Stimulated activated CD4-positive, alpha-beta T cell treated with anti-CD3 and anti-CD28 coated beads, Interleukin-4, amount 100 ng/mL, for 24 hours (primary cell): Measurements from ENCODE around the gene STAB1.

ENCODE experiments used
- DNase-seq: peaks from one replicate; pipeline ENCODE4 v3.0.0-alpha.2; 2020

The STAB1 gene

GRCh38 chr3:52512105-52512504, 17.0 kb downstream of the STAB1 start:
- no peak for DNase-seq

GRCh38 chr3:52512727-52513126, 17.6 kb downstream of the STAB1 start:
- no peak for DNase-seq

GRCh38 chr3:52513281-52513680, 18.1 kb downstream of the STAB1 start:
- no peak for DNase-seq

- DNase-seq, result no peak
These were observed 19.4 kb downstream of the STAB1 start for GRCh38 chr3:52514576-52514975.

- DNase-seq, result no peak
These were observed 20.1 kb downstream of the STAB1 start for GRCh38 chr3:52515192-52515591.

GRCh38 chr3:52516509-52517195, 21.5 kb downstream of the STAB1 start:
- DNase-seq, result no peak

- no peak for DNase-seq
These were observed 22.9 kb downstream of the STAB1 start for GRCh38 chr3:52517796-52518722.

- DNase-seq, result no peak
These were observed 23.7 kb downstream of the STAB1 start for GRCh38 chr3:52518723-52519444.

- DNase-seq, result no peak
These were observed 24.5 kb downstream of the STAB1 start for GRCh38 chr3:52519445-52520140.

DNA sequence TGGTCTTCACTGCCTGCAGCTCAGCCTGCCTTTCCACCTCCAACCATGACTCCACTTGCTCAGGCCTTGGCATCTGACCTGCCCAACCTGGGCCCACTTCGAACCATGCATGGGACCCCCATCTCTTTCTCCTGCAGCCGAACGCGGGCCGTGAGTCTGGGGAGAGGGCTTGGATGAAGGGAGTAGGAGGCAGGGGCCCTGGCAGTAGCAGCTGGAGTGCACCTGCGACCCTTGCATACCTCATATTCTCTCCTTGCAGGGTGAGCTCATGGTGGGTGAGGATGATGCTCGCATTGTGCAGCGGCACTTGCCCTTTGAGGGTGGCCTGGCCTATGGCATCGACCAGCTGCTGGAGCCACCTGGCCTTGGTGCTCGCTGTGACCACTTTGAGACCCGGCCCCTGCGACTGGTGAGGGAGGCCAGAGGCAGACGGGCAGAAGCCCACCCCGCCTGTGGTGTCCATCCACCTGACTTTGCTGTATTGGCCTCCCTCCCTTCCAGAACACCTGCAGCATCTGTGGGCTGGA, 25.1 kb downstream of the STAB1 start:
- no peak for DNase-seq

GRCh38 chr3:52520716-52521487, 25.8 kb downstream of the STAB1 start:
- DNase-seq, result no peak

- no peak for DNase-seq
These were observed 26.3 kb downstream of the STAB1 start for GRCh38 chr3:52521488-52521824.

- DNase-seq, result no peak
These were observed 26.9 kb downstream of the STAB1 start for GRCh38 chr3:52521881-52522650.

GRCh38 chr3:52522651-52523251, 27.6 kb downstream of the STAB1 start:
- no peak for DNase-seq

DNA sequence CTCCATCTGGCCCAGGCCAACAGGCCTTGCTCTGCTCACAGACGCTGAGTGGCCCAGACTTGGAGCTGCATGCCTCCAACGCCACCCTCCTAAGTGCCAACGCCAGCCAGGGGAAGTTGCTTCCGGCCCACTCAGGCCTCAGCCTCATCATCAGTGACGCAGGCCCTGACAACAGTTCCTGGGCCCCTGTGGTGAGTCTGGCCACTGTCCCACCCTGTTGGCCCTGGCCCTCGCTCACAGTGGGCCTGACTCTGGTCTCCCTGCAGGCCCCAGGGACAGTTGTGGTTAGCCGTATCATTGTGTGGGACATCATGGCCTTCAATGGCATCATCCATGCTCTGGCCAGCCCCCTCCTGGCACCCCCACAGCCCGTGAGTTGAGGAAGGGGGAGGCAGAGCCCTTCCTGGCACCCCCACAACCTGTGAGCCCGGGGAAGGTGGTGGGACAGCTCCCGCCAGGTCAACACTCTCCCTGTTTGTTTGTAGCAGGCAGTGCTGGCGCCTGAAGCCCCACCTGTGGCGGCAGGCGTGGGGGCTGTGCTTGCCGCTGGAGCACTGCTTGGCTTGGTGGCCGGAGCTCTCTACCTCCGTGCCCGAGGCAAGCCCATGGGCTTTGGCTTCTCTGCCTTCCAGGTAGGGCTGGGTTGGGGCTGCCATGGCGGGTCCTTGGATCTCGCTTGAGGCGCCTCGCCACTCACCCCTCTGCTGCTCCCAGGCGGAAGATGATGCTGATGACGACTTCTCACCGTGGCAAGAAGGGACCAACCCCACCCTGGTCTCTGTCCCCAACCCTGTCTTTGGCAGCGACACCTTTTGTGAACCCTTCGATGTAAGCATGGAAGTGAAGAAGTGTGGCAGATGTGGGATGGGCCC, 28.5 kb downstream of the STAB1 start:
- no peak for DNase-seq

DNA sequence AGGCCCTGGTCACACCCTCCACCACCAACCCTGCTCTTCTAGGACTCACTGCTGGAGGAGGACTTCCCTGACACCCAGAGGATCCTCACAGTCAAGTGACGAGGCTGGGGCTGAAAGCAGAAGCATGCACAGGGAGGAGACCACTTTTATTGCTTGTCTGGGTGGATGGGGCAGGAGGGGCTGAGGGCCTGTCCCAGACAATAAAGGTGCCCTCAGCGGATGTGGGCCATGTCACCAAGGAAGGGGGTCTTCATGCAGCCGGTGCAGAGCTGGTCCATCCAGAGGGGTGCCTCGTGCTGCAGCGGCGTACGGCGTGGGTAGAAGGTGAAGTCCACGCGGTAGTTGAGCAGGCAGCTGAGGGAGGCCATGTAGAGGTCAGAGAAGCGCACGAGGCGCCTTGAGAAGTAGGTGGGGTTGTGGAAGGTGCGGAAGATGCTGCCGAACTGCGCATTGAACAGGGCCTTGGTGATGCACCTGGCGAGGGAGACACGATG, 29.2 kb downstream of the STAB1 start:
- DNase-seq, result no peak

DNA sequence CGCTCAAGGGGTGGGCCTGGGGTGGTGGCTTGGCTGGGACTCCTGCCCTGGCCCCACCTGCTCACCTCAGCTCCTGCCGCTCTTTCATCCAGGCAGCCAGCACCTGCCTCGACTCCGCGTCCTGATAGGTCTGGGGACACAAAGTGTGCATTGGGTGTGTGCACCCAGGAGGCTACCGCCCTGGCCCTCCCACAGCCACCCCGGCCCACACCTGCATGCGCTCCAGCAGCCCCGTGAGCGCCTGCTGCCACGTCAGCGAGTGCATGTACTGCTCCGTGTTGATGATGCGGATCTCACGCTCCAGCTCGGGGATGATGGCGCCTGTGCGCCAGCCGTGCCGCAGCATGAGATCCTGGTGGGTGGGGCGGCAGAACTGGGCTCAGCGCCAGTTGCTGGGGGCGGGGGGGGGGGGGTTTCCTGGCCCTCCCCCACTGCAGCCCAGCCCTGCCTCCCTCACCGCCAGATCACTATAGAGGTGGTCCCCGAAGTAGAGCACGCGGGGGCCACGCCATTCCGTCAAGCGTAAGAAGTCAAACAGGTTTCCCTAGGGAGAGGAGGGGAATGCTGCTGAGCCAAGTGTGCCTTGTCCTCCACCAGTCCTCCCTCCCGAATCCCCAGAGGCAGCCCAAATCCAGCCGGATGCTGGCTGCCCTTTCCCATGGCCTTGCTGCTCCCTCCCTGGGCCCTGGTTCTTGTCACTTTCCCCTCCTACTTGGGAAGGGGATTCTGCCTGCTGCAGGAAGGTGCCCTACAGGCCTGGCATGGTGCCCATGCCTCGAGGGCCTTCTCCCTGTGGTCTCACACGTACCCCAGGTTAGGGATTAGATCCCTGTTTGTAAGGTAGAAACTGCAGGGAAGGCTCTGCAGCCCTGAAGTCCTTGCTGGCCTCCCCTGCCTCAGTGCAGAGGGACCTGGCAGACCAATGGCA, 29.9 kb downstream of the STAB1 start:
- DNase-seq, result no peak
